ENCODE data around the gene TNPO3. TPM values are rescaled to one million over a fixed set of nuclear protein-coding genes. Genes with fewer than 3 reads are reported as not detected.
"Not testable (repeated sequence)": the region's sequence is repeated elsewhere in the genome, so short reads cannot be mapped to it uniquely, and the experiment has no call there.

TNPO3 gene
- total RNA-seq, 1 donor from 2014 or later, result 32.6 TPM

- H3K9me3 ChIP-seq (replicated peaks), result no peaks in the 10 kb centered on the region
- no peak overlapping the region for H3K27ac ChIP-seq (replicated peaks)
- H3K36me3 ChIP-seq, result peaks cover 53% of the 10 kb centered on the region
- no peak for DNase-seq
- intact Hi-C loops (cut with micrococcal nuclease), result no loop called here
- peaks cover 19% of the 10 kb centered on the region for H3K4me1 ChIP-seq
- H3K27me3 ChIP-seq (ENCODE audit: low read depth), result no peaks in the 10 kb centered on the region
- TF ChIP-seq CTCF (IDR thresholded peaks at IDR 0.05; ENCODE audit: borderline replicate concordance), result no peak
- no peak overlapping the region for H3K4me3 ChIP-seq
These were observed 47.3 kb downstream of the TNPO3 start for GRCh38 chr7:129007572-129007971.

GRCh38 chr7:129006636-129007414 is 48.1 kb downstream of the TNPO3 start:
- Histone ChIP-seq H3K4me3 (no peak overlapping the region), H3K36me3 (peaks cover 61% of the 10 kb centered on the region), H3K27me3 (ENCODE audit: low read depth) (no peaks in the 10 kb centered on the region), H3K9me3 (replicated peaks) (no peaks in the 10 kb centered on the region), H3K4me1 (peaks cover 19% of the 10 kb centered on the region), H3K27ac (replicated peaks) (no peak overlapping the region)
- intact Hi-C loops (cut with micrococcal nuclease), result no loop called here
- no peak for DNase-seq
- no peak for TF ChIP-seq CTCF (IDR thresholded peaks at IDR 0.05; ENCODE audit: borderline replicate concordance)

GRCh38 chr7:129005186-129005585 is 49.7 kb downstream of the TNPO3 start:
- TF ChIP-seq CTCF (IDR thresholded peaks at IDR 0.05; ENCODE audit: borderline replicate concordance), result no peak

GRCh38 chr7:128997181-128997580 is 57.7 kb downstream of the TNPO3 start:
- H3K27ac ChIP-seq (replicated peaks), result no peak overlapping the region
- intact Hi-C loops (cut with micrococcal nuclease), result loop anchor here (5.0 kb wide), 1 partner anchor 50 kb away; no protein-coding TSS in a partner anchor

More at GRCh38 chr7:129005186-129005585, 49.7 kb downstream of the TNPO3 start:
- Histone ChIP-seq H3K27me3 (ENCODE audit: low read depth) (no peaks in the 10 kb centered on the region), H3K4me3 (no peak overlapping the region), H3K27ac (replicated peaks) (no peak overlapping the region), H3K36me3 (peaks cover 63% of the 10 kb centered on the region), H3K4me1 (peaks cover 16% of the 10 kb centered on the region), H3K9me3 (replicated peaks) (no peaks in the 10 kb centered on the region)
- intact Hi-C loops (cut with micrococcal nuclease), result no loop called here
- DNase-seq, result no peak

GRCh38 chr7:128994560-128994959 is 60.4 kb downstream of the TNPO3 start:
- H3K4me3 ChIP-seq; H3K4me1 ChIP-seq; intact Hi-C loops (cut with micrococcal nuclease); H3K9me3 ChIP-seq (replicated peaks); DNase-seq; H3K27me3 ChIP-seq (ENCODE audit: low read depth); H3K27ac ChIP-seq (replicated peaks): not testable (repeated sequence)
- peaks cover 91% of the 10 kb centered on the region for H3K36me3 ChIP-seq

More at GRCh38 chr7:128997181-128997580, 57.7 kb downstream of the TNPO3 start:
- TF ChIP-seq CTCF (IDR thresholded peaks at IDR 0.05; ENCODE audit: borderline replicate concordance), result no peak
- H3K9me3 ChIP-seq (replicated peaks), result no peaks in the 10 kb centered on the region
- DNase-seq, result no peak
- peaks cover 91% of the 10 kb centered on the region for H3K36me3 ChIP-seq
- H3K4me1 ChIP-seq, result no peaks in the 10 kb centered on the region
- no peak overlapping the region for H3K4me3 ChIP-seq
- H3K27me3 ChIP-seq (ENCODE audit: low read depth), result no peaks in the 10 kb centered on the region

- H3K36me3 ChIP-seq, result peaks cover 91% of the 10 kb centered on the region
- no peaks in the 10 kb centered on the region for H3K4me1 ChIP-seq
- H3K4me3 ChIP-seq, result no peak overlapping the region
- intact Hi-C loops (cut with micrococcal nuclease), result no loop called here
- H3K27ac ChIP-seq (replicated peaks), result no peak overlapping the region
- DNase-seq, result no peak
- no peaks in the 10 kb centered on the region for H3K9me3 ChIP-seq (replicated peaks)
- TF ChIP-seq CTCF (IDR thresholded peaks at IDR 0.05; ENCODE audit: borderline replicate concordance), result no peak
- no peaks in the 10 kb centered on the region for H3K27me3 ChIP-seq (ENCODE audit: low read depth)
These were observed 61.5 kb downstream of the TNPO3 start for GRCh38 chr7:128993419-128993818.
